Upper lobe of right lung (tissue), 1 donor: ENCODE data around the gene CEPT1. TPM values are rescaled to one million over a fixed set of nuclear protein-coding genes. Genes with fewer than 3 reads are reported as not detected.
A peak's percentile ranks its signal among the peaks of the same experiment; 100 is the strongest.

ENCODE experiments used
- ATAC-seq: fragments of 200-7000 bp; cut with Tn5 transposase; one replicate; pipeline ENCODE4 v1.9.1; 2020; ENCODE audit warnings: mild to moderate bottlenecking, moderate library complexity
- DNase-seq: peaks from one replicate; pipeline ENCODE4 v3.0.0-alpha.2; 2020
- H3K27ac ChIP-seq: fragments of 200-600 bp; one replicate; pipeline ENCODE4 v1.8.0; 2022
- H3K27me3 ChIP-seq: fragments of 200-600 bp; one replicate; pipeline ENCODE4 v1.8.0; 2022; ENCODE audit warnings: mild to moderate bottlenecking
- H3K36me3 ChIP-seq: fragments of 200-600 bp; one replicate; pipeline ENCODE4 v1.8.0; 2022
- H3K4me1 ChIP-seq: fragments of 200-600 bp; one replicate; pipeline ENCODE4 v1.8.0; 2022
- H3K4me3 ChIP-seq: fragments of 200-600 bp; one replicate; pipeline ENCODE4 v1.8.0; 2022; ENCODE audit warnings: mild to moderate bottlenecking
- H3K9me3 ChIP-seq: fragments of 200-600 bp; one replicate; pipeline ENCODE4 v1.8.0; 2022
- CTCF ChIP-seq: fragments of 200-600 bp; IDR thresholded peaks from one replicate; pipeline ENCODE4 v1.8.0; 2022; ENCODE audit warnings: antibody characterized with exemption
- intact Hi-C: fragments of 100-400 bp; cut with DNase I; formaldehyde crosslinking; loops from one replicate; pipeline ENCODE4 v1.11.0; 2022
- total RNA-seq: library from RNA; stranded (reverse); fragmentation: NEBNext Ultra II Directional; extraction: Animal tissue kit (Norgen Biotek cat#: 25700); gene quantifications from one replicate; pipeline ENCODE4 v1.2.1, GENCODE V29; 2021
- donor health status: DM: no; HTN: yes; CAD: no; lungs with severe emphysema.

The CEPT1 gene
- total RNA-seq, 1 donor from 2014 or later: 57.6 TPM

GRCh38 chr1:111141245-111142220, 1.5 kb downstream of the CEPT1 start:
- no peak for ATAC-seq
- H3K4me1 ChIP-seq: peaks cover 29% of the 10 kb centered on the region

DNA sequence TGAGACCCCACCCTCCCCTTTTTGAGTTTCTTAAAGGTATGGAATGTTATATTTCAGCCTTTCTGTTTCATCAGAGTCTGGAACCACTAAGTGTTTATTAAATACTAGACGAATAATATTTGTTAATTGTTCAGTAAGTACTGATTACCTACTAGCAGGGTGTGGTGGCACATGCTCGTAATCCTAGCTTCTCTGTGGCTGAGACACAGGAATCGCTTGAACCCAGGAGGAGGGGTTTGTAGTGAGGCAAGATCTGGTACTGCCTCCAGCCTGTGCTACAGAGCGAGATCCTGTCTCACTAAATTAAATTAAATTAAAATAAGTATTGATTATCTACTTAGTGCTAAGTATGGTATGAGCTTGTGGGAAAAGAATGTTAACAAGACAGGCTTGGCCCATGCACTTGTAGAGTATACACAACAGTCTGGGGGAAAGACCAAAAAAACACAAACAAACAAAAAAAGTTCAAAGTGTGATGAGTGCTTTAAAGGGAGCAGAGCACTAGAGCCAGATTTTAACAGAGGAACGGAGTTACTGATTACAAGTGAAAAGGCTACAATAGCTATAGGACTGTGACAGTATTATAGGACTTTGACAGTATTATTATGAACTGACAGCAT, 2.4 kb downstream of the CEPT1 start:
- Histone ChIP-seq H3K27ac (no peak overlapping the region), H3K27me3 (no peaks in the 10 kb centered on the region), H3K4me3 (no peak overlapping the region), H3K4me1 (peaks cover 34% of the 10 kb centered on the region), H3K36me3 (peaks cover 8% of the 10 kb centered on the region), H3K9me3 (no peaks in the 10 kb centered on the region)
- TF ChIP-seq CTCF: no peak
- ATAC-seq (no peak), DNase-seq (no peak)
- intact Hi-C loops: no loop called here

More at GRCh38 chr1:111141245-111142220, 1.5 kb downstream of the CEPT1 start:
- no peaks in the 10 kb centered on the region for H3K9me3 ChIP-seq
- H3K27me3 ChIP-seq: no peaks in the 10 kb centered on the region
- peaks cover 16% of the 10 kb centered on the region for H3K36me3 ChIP-seq
- intact Hi-C loops: no loop called here
- peak overlapping the region; percentile 87 for H3K4me3 ChIP-seq
- TF ChIP-seq CTCF: no peak
- no peak for DNase-seq
- H3K27ac ChIP-seq: peak overlapping the region; percentile 95

DNA sequence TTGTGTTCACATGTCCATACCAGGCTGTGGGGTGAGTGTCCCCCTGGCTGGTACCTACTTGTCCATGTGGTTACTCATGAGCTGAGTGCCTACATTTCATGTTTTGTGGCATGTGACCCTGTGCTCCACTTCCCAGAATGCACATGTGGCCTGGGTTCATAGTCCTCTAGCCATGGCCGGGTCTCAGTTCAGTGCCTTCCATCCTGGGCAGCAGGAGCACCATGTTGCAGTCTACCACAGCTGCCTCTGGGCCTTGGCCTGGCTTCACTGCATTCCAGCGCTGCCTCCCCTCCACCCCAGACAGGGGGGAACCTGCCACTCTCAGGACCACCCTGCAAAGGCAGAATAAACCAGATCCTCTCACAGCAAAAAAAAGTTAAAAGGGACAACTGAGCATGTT, 5.5 kb downstream of the CEPT1 start:
- intact Hi-C loops: no loop called here
- H3K27me3 ChIP-seq: no peaks in the 10 kb centered on the region

GRCh38 chr1:111145963-111146768, 6.1 kb downstream of the CEPT1 start:
- ATAC-seq: no peak
- Histone ChIP-seq H3K9me3 (no peaks in the 10 kb centered on the region), H3K4me3 (no peak overlapping the region), H3K4me1 (peaks cover 28% of the 10 kb centered on the region), H3K27me3 (no peaks in the 10 kb centered on the region), H3K36me3 (peaks cover 37% of the 10 kb centered on the region), H3K27ac (no peak overlapping the region)
- TF ChIP-seq CTCF: no peak
- intact Hi-C loops: no loop called here
- no peak for DNase-seq

More for the DNA sequence above, 5.5 kb downstream of the CEPT1 start:
- peak; percentile 21 for ATAC-seq
- Histone ChIP-seq H3K9me3 (no peaks in the 10 kb centered on the region), H3K4me3 (no peak overlapping the region), H3K27ac (no peak overlapping the region), H3K4me1 (peaks cover 28% of the 10 kb centered on the region), H3K36me3 (peaks cover 31% of the 10 kb centered on the region)
- DNase-seq: no peak
- no peak for TF ChIP-seq CTCF

DNA sequence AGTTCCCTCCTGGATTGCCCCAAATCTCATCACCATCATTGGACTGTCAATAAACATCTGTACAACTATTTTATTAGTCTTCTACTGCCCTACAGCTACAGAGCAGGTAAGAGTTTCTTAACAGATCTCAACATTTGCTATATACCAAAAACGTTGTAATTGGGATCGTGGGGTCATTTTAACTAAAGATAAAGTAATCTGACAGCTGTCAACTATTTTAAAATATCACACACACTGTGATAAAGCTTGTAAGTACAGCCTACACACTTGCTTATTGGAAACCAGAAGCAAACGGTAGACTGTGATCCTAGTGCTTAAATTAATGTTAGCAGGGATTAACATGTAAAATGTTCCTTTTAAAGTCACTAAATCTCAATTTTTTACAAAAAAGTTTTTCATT, 7.9 kb downstream of the CEPT1 start:
- ATAC-seq (no peak), DNase-seq (no peak)
- Histone ChIP-seq H3K9me3 (no peaks in the 10 kb centered on the region), H3K27ac (no peak overlapping the region), H3K4me1 (peaks cover 15% of the 10 kb centered on the region), H3K36me3 (peaks cover 53% of the 10 kb centered on the region), H3K27me3 (no peaks in the 10 kb centered on the region), H3K4me3 (no peak overlapping the region)
- intact Hi-C loops: no loop called here
- no peak for TF ChIP-seq CTCF
